CD14-positive monocyte (primary cell): Measurements from ENCODE around the gene DENR. TPM values are rescaled to one million over a fixed set of nuclear protein-coding genes. Genes with fewer than 3 reads are reported as not detected.
A peak's percentile ranks its signal among the peaks of the same experiment; 100 is the strongest.

ENCODE experiments used
- DNase-seq, 3 donors: peaks; one replicate each; pipeline ENCODE4 v3.0.0-alpha.2; 2011 to 2022
- H2AFZ ChIP-seq: 2 replicates; pipeline ENCODE4 v1.6.0; 2012; ENCODE audit warnings: mild to moderate bottlenecking, low read depth, low read length, inconsistent platforms; ENCODE audit not compliant: insufficient read depth, poor library complexity, severe bottlenecking
- H3K27ac ChIP-seq, 2 donors: 1 replicate in 1 of 2; 2 replicates in 1 of 2; pipeline ENCODE4 v1.5.1; 2012 to 2013; ENCODE audit warnings: low read length in 2 of 2, control low read depth in 1 of 2, inconsistent platforms in 1 of 2, low read depth in 1 of 2, mild to moderate bottlenecking in 1 of 2
- H3K27me3 ChIP-seq, 2 donors: one replicate each; pipeline versions ENCODE4 v1.6.0 to v1.6.1; 2011 to 2013; ENCODE audit warnings: low read length in 2 of 2; ENCODE audit not compliant: control insufficient read depth in 2 of 2, insufficient read depth in 2 of 2
- H3K36me3 ChIP-seq, 2 donors: replicated peaks in 1 of 2; 1 replicate in 1 of 2; 2 replicates in 1 of 2; pipeline versions ENCODE4 v1.5.1 to v1.6.1; 2012 to 2013; ENCODE audit warnings: low read length in 2 of 2, control low read depth in 1 of 2, inconsistent platforms in 1 of 2, mild to moderate bottlenecking in 1 of 2; ENCODE audit not compliant: insufficient read depth in 2 of 2, control insufficient read depth in 1 of 2
- H3K4me1 ChIP-seq, 2 donors: 1 replicate in 1 of 2; 2 replicates in 1 of 2; pipeline versions ENCODE4 v1.5.1 to v1.6.1; 2012 to 2013; ENCODE audit warnings: low read length in 2 of 2, control low read depth in 1 of 2, inconsistent platforms in 1 of 2, mild to moderate bottlenecking in 1 of 2, moderate library complexity in 1 of 2; ENCODE audit not compliant: insufficient read depth in 2 of 2, control insufficient read depth in 1 of 2
- H3K4me2 ChIP-seq: replicated peaks from 2 replicates; pipeline ENCODE3; 2012; ENCODE audit warnings: low read length, moderate library complexity, mild to moderate bottlenecking; ENCODE audit not compliant: poor library complexity, severe bottlenecking; ENCODE audit errors: extremely low read depth
- H3K4me3 ChIP-seq, 3 experiments: fragments of 200-600 bp in 1 of 3; sonication (generic) in 1 of 3; replicated peaks in 1 of 3; 1 replicate in 2 of 3; 2 replicates in 1 of 3; pipeline ENCODE4 v1.5.1; 2011 to 2013; ENCODE audit warnings: low read length in 3 of 3, mild to moderate bottlenecking in 3 of 3, control low read depth in 2 of 3, low read depth in 2 of 3, inconsistent platforms in 1 of 3, moderate library complexity in 1 of 3
- H3K79me2 ChIP-seq: 2 replicates; pipeline ENCODE4 v1.6.0; 2012; ENCODE audit warnings: mild to moderate bottlenecking, control low read depth, inconsistent platforms, low read length, moderate library complexity; ENCODE audit not compliant: insufficient read depth
- H3K9ac ChIP-seq: 2 replicates; pipeline ENCODE4 v1.6.0; 2017; ENCODE audit warnings: low read length, mild to moderate bottlenecking; ENCODE audit not compliant: insufficient read depth, poor library complexity, severe bottlenecking
- H3K9me3 ChIP-seq, 2 donors: replicated peaks in 1 of 2; 1 replicate in 1 of 2; 2 replicates in 1 of 2; pipeline versions ENCODE4 v1.5.1 to v1.6.1; 2012 to 2013; ENCODE audit warnings: low read length in 2 of 2, control low read depth in 1 of 2; ENCODE audit not compliant: control insufficient read depth in 1 of 2, insufficient read depth in 1 of 2
- H4K20me1 ChIP-seq: 2 replicates; pipeline ENCODE4 v1.6.0; 2012; ENCODE audit warnings: mild to moderate bottlenecking, low read length, control low read depth, moderate library complexity; ENCODE audit not compliant: insufficient read depth
- H3K27ac Mint-ChIP-seq, 7 donors: one replicate each; pipeline ENCODE4 v1.8.0; 2020; ENCODE audit warnings: mild to moderate bottlenecking in 7 of 7, mixed read lengths in 7 of 7, moderate library complexity in 6 of 7, inconsistent platforms in 2 of 7
- H3K27me3 Mint-ChIP-seq, 3 donors: one replicate each; pipeline ENCODE4 v1.8.0; 2021 to 2022; ENCODE audit warnings: low read depth in 3 of 3, mild to moderate bottlenecking in 3 of 3, mixed read lengths in 3 of 3, moderate library complexity in 3 of 3, inconsistent platforms in 1 of 3
- H3K36me3 Mint-ChIP-seq, 2 donors: one replicate each; pipeline ENCODE4 v1.8.0; 2020; ENCODE audit warnings: mixed read lengths in 2 of 2, inconsistent platforms in 1 of 2, mild to moderate bottlenecking in 1 of 2
- H3K4me1 Mint-ChIP-seq: one replicate; pipeline ENCODE4 v1.8.0; 2020; ENCODE audit warnings: mild to moderate bottlenecking, mixed read lengths
- H3K4me3 Mint-ChIP-seq, 2 donors: one replicate each; pipeline ENCODE4 v1.8.0; 2020; ENCODE audit warnings: mild to moderate bottlenecking in 2 of 2, mixed read lengths in 2 of 2, moderate library complexity in 1 of 2
- H3K9me3 Mint-ChIP-seq, 7 donors: one replicate each; pipeline ENCODE4 v1.8.0; 2020 to 2022; ENCODE audit warnings: mixed read lengths in 7 of 7, mild to moderate bottlenecking in 6 of 7, moderate library complexity in 6 of 7, inconsistent platforms in 2 of 7
- CTCF ChIP-seq: fragments of 200-600 bp; IDR thresholded peaks from one replicate; pipeline ENCODE4 v1.8.0; 2022; ENCODE audit warnings: antibody characterized with exemption, mild to moderate bottlenecking
- WGBS: methylation state at CpG from one replicate; pipeline ENCODE4 v1.1.5; 2013; ENCODE audit warnings: missing lambda C conversion rate; ENCODE audit not compliant: insufficient coverage; 5-methylcytosine and 5-hydroxymethylcytosine counted together
- intact Hi-C, 2 donors: fragments of 100-400 bp; cut with micrococcal nuclease; formaldehyde crosslinking; loops; one replicate each; pipeline versions ENCODE4 v1.15.0 to v1.15.1; 2023
- polyA plus RNA-seq, 3 donors: library from polyadenylated mRNA; depleted of rRNA in 1 of 3; unstranded in 2 of 3; stranded (reverse) in 1 of 3; fragments of 300-500 nt in 2 of 3; fragments of >200 nt in 1 of 3; fragmentation: Illumina TruSeq in 2 of 3; gene quantifications; 1 replicate in 2 of 3; 2 replicates in 1 of 3; pipeline ENCODE4 v1.2.3, GENCODE V29; 2012 to 2021

DENR gene
- polyA plus RNA-seq, 3 donors: 11.2 to 34.1 (median 32.5) TPM

GRCh38 chr12:122725452-122726079 is 27.1 kb upstream of the DENR start:
- peak overlapping the region; percentile 48 to 79 for H3K27ac ChIP-seq
- intact Hi-C loops: loop anchor here in 1 of 2 donors (2.0 kb wide), 1 partner anchor 17 kb away; no protein-coding TSS in a partner anchor
- Mint-ChIP-seq H3K27me3 (peaks cover 0 to 5% (median 4%) of the 10 kb centered on the region in 3 donors), H3K4me3 (peak overlapping the region; percentile 54 to 85), H3K4me1 (peaks cover 40% of the 10 kb centered on the region), H3K27ac (peak overlapping the region; percentile 89 to 97 (median 92)), H3K36me3 (peaks cover 0 to 3% of the 10 kb centered on the region in 2 donors), H3K9me3 (peaks cover 0 to 1% (median 0%) of the 10 kb centered on the region in 7 donors)
- no CpG with 5 or more reads among the region's 6 CpGs for WGBS
- peak overlapping the region; percentile 64 for H3K4me2 ChIP-seq
- no peaks in the 10 kb centered on the region for H3K79me2 ChIP-seq
- H3K36me3 ChIP-seq: no peaks in the 10 kb centered on the region
- H3K4me3 ChIP-seq: peak overlapping the region in 2 of 3 experiments; percentile 10 to 60
- TF ChIP-seq CTCF: no peak
- peaks cover 0 to 3% of the 10 kb centered on the region in 2 donors for H3K27me3 ChIP-seq
- peaks cover 48 to 50% of the 10 kb centered on the region in 2 donors for H3K4me1 ChIP-seq
- H3K9ac ChIP-seq: peak overlapping the region; percentile 34
- no peak overlapping the region for H2AFZ ChIP-seq
- H3K9me3 ChIP-seq: no peaks in the 10 kb centered on the region
- H4K20me1 ChIP-seq: no peaks in the 10 kb centered on the region
- no peak for DNase-seq

- DNase-seq: peak; percentile 56 to 89 (median 87)
- no peaks in the 10 kb centered on the region for H3K79me2 ChIP-seq
These were observed 26.5 kb upstream of the DENR start for GRCh38 chr12:122726080-122726558.

More at GRCh38 chr12:122726080-122726558, 26.5 kb upstream of the DENR start:
- Histone ChIP-seq H3K4me3 (peak overlapping the region in 2 of 3 experiments; percentile 10 to 60), H3K9me3 (no peaks in the 10 kb centered on the region), H3K4me1 (peaks cover 43 to 49% of the 10 kb centered on the region in 2 donors), H3K4me2 (peak overlapping the region; percentile 64), H2AFZ (no peak overlapping the region), H3K27ac (peak overlapping the region in 1 of 2 donors; percentile 79), H3K27me3 (peaks cover 0 to 5% of the 10 kb centered on the region in 2 donors), H3K9ac (peak overlapping the region; percentile 34), H4K20me1 (no peaks in the 10 kb centered on the region), H3K36me3 (no peaks in the 10 kb centered on the region)
- no CpG with 5 or more reads among the region's 5 CpGs for WGBS
- no peak for TF ChIP-seq CTCF
- H3K4me1 Mint-ChIP-seq: peaks cover 38% of the 10 kb centered on the region
- peak overlapping the region; percentile 89 to 97 (median 92) for H3K27ac Mint-ChIP-seq
- intact Hi-C loops: loop anchor here in 1 of 2 donors (2.0 kb wide), 1 partner anchor 17 kb away; no protein-coding TSS in a partner anchor
- peaks cover 5 to 6% (median 6%) of the 10 kb centered on the region in 3 donors for H3K27me3 Mint-ChIP-seq
- H3K4me3 Mint-ChIP-seq: peak overlapping the region; percentile 54 to 85
- peaks cover 0 to 3% of the 10 kb centered on the region in 2 donors for H3K36me3 Mint-ChIP-seq
- peaks cover 0 to 1% (median 0%) of the 10 kb centered on the region in 7 donors for H3K9me3 Mint-ChIP-seq
